Fibroblast of peridontal ligament (primary cell): ENCODE results near the gene KCNA10.

ENCODE experiments used
- DNase-seq: peaks from one replicate; pipeline ENCODE4 v3.0.0-alpha.2; 2010; ENCODE audit errors: extremely low read depth

Gene KCNA10

DNA sequence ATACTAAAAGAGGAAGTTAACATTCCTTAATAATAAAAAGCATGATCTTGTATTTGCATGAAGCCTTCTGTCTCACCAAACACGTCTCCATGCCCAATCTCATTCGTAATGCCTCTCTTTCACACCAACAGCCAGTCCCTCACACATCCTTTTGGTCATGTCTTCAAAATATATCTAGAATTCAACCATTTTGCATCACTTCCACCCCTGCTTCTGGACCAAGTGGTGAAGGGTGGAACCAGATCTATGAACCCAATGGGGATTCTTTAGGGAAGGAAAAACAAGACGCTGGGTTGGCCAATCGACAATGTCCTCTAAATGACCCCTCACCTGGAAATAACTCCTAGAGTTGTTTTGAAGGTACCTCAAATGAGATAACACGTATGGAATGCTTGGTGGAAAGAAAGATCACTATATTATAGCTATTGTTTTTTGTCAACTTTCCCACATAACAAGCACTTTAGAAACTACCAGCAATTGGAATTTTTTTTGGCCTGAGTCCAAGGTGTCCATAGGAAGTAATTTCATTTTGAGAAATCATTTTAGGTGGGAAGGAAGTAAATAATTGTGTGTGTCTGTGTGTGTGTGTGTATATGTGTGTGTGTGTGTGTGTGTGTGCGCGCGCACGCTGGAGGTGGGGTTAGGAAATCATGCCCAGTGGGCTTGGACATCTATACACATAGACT lies at the start of gene KCNA10:
TSS of gene KCNA10 (minus strand) at position 51 of the 686 bp plus-strand sequence. CDS start 388 bp downstream, outside the sequence.
- DNase-seq, result no peak

GRCh38 chr1:110566836-110567235 lies 47.9 kb upstream of the KCNA10 start:
- DNase-seq, result no peak

DNA sequence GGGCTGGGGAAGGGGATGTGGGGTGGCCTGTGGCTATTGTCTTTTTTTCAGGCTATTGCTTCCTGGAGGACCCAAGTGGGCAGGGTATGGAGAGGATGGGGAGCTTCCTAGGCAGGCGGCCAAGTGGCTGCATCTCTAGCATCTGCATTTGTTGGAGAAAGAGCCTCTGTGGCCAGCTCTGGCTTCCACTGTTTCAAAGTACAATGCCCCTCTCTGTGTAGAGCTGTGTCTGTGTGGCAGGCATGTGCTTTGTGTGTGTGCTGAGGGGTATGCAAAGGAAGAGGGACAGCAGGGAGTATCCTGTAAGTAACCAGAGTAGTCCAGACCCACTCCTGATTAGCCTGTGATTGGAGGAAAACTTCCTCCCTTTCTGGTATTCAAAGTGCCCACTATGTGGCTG lies 46.6 kb upstream of the KCNA10 start:
- no peak for DNase-seq

DNA sequence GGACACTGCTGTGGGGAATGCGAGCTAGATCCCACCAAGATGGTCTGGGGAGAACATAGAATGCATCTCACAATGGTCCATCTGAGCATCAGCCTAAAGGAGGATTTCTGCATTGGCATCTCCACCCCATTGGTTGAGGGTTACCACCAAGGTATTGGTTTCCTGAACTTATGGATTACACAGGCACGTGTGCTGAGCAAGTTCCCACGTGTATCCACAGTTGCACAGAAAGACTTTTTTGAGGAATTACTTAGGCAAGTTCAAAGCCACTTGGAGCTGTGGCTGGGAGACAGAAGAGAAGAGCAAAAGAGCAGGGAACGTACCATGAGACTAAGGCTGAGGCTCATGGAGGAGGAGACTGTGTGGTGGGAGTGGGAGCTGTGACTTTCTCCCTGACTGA lies 44.1 kb upstream of the KCNA10 start:
- DNase-seq, result no peak

- no peak for DNase-seq
These were observed 42.6 kb upstream of the KCNA10 start for GRCh38 chr1:110561596-110561995.

- no peak for DNase-seq
These were observed 40.2 kb upstream of the KCNA10 start for GRCh38 chr1:110559157-110559556.

- no peak for DNase-seq
These were observed 38.5 kb upstream of the KCNA10 start for GRCh38 chr1:110557481-110557880.

DNA sequence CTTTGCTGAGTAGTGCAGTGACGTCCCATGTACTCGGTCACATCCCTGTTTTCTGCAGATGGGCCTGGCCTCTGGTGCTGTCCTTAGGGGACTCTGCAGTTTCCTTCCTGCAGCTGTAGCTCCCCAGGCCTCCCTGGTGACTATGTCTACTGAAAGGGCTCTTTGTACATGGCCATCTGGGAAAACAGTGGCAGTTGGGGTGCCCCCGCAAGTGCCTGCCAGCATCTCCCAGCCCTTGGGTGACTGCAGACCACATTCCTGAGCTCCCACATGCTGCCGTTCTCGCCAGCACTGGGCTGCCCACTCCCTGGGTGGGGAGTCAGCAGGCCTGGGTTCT lies 37.5 kb upstream of the KCNA10 start:
- no peak for DNase-seq

- peak; percentile 2 for DNase-seq
These were observed 37.0 kb upstream of the KCNA10 start for GRCh38 chr1:110555807-110556470.

GRCh38 chr1:110554871-110555801 lies 36.2 kb upstream of the KCNA10 start:
- DNase-seq, result no peak

GRCh38 chr1:110551278-110551809 lies 32.4 kb upstream of the KCNA10 start:
- no peak for DNase-seq

- DNase-seq, result no peak
These were observed 30.9 kb upstream of the KCNA10 start for GRCh38 chr1:110549831-110550230.

DNA sequence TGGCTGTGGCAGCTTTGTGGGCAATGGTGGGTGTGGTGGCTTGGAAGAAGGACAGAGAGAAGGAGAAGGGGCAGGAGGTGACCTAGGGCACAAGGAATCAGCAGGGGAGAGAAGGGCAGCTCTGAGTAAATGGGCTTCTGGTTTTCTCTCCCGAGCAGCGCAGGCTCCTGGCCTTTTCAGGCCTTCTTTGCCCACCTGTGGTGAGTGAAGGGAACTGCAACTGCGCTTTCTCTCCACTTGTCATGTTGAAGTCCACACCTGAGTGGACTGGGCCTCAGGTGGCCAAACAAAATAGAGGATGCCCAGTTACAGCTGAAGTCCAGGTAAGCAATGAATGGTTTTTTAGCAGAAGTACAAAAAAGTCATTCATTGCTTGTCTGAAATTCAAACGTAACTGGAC lies 29.4 kb upstream of the KCNA10 start:
- DNase-seq, result no peak

DNA sequence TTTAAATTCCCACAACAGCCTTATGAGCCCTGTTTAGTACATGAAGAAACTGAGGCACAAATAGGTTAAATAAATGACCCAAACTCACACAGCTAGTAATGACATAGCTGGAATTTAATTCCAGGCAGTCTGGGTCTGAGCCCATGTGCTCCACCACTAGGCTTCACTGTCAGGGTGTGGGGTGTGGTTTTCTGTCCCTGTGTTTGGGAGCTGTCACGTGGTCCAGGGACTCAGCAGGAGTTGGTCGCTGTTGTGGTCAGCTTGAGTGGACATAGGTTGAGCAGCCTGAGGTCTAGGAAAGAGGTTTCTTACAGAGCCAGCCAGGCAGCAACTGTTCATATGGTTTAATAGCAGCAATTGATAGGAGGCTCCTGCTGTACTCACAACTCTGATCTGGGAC lies 28.0 kb upstream of the KCNA10 start:
- no peak for DNase-seq

GRCh38 chr1:110545492-110545891 lies 26.5 kb upstream of the KCNA10 start:
- no peak for DNase-seq

DNA sequence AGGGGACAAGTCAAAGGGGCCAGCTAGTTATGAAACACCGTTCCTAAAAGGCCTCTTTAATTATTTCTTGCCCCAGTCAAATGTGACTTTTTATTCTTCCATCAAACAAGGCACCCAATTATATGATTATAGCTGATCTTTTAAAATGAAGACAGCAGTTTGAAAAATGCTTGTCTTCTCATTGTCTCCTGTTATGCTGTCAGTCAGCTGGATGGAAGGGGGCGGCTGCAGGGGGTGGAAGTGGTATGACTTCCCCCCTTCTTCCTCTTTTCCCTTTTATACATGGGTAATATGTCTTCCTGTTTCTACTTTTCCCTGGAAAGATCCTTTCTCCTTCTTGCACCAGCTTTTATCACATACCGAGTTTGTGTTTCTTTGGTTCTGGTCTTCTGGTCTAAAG lies 25.8 kb upstream of the KCNA10 start:
- no peak for DNase-seq

GRCh38 chr1:110542725-110543124 lies 23.8 kb upstream of the KCNA10 start:
- DNase-seq, result peak; percentile 52

DNA sequence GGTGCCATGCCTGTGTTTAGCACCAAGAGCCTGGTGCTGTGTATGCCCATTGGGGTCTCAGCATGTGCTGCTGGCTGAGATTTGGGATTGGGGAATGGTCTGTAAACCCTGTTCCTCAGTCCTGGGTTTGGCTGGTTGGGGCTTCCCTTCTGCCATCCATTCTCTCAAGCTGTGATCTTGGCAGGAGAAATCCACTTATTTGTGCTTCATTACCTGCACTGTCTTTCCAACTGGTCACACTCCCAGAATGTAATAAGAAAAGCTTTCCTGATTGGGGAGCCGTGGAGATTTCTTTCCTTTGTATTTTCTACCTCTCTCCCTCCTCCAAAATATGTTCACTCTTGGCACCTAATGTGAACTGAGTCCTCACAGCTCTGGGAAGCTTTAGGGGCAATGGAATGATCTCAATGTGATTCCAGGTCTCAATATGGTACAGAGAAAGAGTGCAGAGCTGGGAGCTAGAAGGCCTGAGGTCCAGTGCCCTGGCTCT lies 23.0 kb upstream of the KCNA10 start:
- no peak for DNase-seq

GRCh38 chr1:110540891-110541685 lies 22.1 kb upstream of the KCNA10 start:
- DNase-seq, result no peak

GRCh38 chr1:110538921-110539320 lies 19.9 kb upstream of the KCNA10 start:
- no peak for DNase-seq

DNA sequence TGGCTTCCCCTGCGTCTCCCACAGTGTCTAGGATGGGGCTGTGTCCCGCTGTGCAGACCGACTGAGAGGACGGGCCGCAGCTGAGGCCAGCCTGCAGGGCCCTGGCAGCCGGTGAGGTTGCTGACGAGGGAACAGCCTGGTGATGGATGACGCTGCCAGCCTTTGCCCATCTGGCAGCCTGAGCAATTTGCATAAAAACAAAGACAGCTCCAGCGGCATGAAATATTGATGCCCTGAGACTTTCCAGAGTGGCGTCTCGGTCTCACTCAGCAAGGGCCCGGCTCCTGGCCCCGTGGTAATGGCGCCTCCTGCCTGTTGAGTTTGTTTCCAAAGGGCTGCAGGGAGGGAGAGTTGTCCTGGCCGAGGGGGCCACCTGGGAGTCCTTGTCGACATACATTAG lies 19.1 kb upstream of the KCNA10 start:
- DNase-seq, result no peak
